HG02885 (cell line): ENCODE measurements around the gene FBXL14.
A peak's percentile ranks its signal among the peaks of the same experiment; 100 is the strongest.
"Not testable (repeated sequence)": the region's sequence is repeated elsewhere in the genome, so short reads cannot be mapped to it uniquely, and the experiment has no call there.

ENCODE experiments used
- ATAC-seq: cut with Tn5 transposase; IDR thresholded peaks from one replicate; pipeline ENCODE4 v1.9.1; 2021; ENCODE audit warnings: mild to moderate bottlenecking; ENCODE audit not compliant: unreplicated experiment, poor library complexity

FBXL14 gene

GRCh38 chr12:1575408-1576401 lies 18.7 kb downstream of the FBXL14 start:
- ATAC-seq = no peak

DNA sequence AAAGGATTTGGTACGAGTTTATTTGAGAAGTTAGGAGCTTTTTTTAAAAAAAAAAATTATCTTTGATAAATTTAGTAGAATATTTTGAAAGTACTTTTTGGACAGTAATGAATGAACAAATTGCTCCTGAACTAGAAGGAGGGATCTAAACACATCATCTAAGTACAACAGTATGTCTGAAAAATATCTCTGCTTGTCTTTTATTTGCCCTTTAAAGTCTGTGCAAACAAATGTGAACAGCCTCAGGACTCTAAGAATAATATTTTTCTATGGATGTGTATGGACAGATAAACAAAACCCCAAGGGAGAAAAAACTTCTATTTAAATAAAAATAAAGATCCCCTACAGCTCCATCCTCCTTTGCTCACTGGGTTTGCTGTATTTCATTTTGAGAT lies 19.5 kb downstream of the FBXL14 start:
- ATAC-seq = no peak

DNA sequence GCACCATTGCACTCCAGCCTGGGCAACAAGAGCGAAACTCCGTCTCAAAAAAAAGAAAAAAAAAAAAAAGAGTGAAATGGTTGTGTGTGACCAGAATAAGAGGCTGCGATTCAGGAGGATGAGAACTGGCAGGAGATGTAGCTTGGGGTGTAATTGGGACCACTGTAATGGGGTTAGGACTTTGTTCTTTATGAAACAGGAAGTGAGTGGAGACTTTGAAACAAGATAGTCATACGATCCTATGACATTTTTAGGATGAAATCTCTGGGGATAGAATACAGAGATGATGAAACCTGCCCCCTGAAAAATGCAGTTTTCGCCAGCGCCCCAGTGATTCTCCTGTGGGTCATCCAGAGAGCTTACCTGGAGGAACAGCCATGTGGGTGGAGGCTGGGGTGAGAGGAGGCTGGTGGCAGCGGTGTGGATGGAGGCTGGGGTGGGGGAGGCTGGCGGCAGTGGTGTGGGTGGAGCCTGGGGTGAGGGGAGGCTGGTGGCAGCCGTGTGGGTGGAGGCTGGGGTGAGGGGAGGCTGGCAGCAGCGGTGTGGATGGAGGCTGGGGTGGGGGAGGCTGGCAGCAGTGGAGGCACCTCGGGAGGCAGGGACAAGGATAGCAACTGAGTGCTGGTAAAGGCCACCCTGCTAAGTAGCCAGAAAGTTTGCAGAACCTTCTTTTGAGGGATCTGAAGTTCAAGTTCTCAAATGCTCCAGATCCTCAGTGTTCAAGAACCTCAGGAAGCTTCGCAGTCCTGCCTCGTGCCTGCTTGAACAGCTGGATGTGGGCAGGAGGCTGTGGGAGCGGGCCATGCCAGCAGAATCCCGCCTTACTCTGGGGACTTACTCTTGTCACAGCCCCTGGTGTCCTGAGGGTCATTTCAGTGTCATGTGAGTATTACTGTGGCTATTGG lies 20.2 kb downstream of the FBXL14 start:
- ATAC-seq = no peak

GRCh38 chr12:1572731-1573130 lies 21.6 kb downstream of the FBXL14 start:
- ATAC-seq = no peak

DNA sequence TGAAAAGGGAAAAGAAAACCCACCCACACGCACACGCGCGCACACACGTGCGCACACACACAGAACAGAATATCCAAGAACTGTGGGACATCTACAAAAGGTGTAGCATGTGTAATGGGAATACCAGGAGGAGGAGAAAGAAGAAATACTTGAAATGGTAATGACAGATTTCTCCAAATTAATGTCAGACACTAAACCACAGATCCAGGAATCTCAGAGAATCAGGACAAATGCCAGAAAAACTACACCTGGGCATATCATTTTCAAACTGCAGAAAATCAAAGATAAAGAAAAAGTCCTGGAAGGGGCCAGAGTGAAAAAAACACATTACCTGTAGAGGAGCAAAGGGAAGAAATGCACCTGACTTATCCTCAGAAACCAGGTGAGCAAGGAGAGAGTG lies 26.5 kb downstream of the FBXL14 start:
- no peak for ATAC-seq

DNA sequence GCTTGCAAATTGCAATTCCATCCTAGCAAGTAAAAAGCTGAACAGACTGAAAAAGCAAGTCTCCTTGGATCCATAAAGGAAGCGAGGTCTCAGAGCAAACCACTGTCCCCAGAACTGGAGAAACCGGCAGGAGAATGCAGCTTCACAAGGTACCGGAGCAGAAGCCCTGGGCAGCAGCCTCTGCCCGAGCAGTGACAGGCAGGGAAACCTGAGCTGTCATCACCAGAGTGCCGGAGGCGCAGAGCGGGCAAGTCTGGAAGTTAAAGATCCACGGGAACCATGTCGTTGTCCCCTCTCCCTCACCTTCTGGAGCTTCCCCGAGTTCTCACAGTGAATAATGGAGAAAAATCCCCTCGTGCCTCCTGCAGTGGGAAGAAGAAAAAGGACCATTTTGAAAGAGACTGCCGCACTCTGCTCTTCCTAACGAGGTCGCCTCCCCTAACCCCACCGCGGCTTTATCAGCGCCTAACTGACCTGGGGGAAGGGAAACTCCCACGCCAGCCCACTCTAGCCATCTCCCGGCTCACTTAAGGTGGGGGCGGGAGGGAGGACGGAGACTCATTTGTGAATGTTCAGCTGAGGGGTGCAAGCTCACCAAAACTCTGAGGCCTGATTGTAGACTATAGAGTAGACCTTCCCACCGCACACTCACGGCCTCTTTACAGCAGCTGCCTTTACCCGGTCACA lies 27.8 kb downstream of the FBXL14 start:
- no peak for ATAC-seq

DNA sequence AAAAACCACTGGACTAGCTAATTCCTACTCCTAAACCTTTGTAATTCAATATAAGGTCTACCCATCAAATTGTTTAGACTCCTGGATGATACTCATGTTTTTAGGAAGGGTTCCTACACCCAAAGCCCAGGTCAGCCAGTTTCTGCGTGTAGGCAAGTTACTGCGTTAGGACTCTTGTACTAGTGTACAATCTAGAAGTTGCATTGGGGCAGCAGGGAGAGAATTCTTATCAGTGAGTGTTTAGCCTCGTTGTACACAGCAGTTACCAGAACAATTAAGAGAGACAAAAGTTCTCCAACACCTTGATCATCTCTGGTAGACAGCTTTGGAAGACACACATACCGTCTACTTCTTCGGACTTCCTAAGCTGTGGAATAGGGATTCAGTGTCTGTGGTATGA lies 29.2 kb downstream of the FBXL14 start:
- ATAC-seq = no peak

- no peak for ATAC-seq
These were observed 30.3 kb downstream of the FBXL14 start for GRCh38 chr12:1564067-1564466.

- no peak for ATAC-seq
These were observed 31.5 kb downstream of the FBXL14 start for GRCh38 chr12:1562813-1563407.

DNA sequence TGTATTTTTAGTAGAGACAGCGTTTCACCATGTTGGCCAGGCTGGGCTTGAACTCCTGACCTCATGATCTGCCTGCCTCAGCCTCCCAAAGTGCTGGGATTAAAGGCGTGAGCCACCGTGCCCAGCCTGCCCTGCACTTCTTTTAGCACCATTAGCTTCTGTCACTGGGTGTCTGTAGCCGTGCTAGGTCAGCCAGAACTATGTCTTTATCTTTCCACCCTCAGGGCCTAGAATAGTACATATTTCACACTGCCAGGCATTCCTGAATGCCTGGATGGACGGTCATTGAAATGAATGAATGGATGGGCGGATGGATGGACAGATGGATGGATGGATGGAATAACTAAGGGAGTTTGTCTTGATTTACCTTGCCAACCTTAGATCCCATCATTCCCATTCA lies 33.7 kb downstream of the FBXL14 start:
- ATAC-seq = no peak

GRCh38 chr12:1559676-1560091 lies 34.7 kb downstream of the FBXL14 start:
- no peak for ATAC-seq

GRCh38 chr12:1558108-1558507 lies 36.3 kb downstream of the FBXL14 start:
- ATAC-seq = not testable (repeated sequence)

DNA sequence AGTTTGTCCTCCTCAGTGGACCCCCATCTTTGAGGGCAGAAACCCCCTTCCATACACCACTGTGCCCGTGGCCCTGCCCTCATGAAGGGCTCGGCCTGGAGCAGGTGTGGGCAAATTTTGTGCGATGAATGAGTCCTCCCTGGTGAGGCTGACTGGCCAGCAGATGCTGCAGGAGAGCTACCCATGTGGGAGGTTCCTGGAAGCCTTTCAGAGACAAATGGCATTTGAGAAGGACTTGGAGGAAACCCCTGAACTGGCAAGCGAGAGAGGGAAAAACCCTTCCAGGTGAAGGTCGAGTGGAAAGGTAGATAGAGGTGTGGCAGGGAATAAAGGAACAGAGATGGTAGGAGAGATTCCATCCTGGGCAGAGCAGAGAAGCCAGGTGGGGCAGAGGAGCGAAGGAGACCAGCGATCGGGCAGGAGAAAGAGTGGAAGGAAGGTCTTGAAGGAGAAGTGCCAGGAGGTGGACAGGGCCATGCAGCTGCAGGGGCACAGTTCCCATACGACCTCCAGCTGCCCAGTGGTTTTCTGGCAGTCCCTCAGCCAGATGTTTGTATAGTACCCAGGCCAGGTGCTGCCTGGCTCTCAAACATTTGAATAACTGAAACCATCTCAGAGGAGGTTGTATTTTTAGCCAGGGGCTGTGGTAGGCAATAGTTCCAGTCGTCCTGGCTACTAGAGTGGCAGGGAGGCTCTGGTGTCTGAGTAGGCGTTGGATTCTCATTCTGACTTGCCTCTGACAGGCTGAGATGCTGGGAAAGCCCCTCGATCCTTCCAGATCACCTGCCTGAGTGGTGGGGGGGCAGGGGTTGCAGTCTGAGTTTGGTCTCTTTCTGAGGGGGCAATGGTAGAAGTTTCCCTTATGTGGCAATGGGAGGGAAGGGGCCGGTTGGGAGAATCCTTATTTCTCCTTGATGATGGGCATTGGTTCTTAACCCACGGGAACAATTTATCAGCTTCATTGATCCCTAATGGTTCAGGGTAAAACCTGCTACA lies 40.1 kb downstream of the FBXL14 start:
- peak; percentile 94 for ATAC-seq

DNA sequence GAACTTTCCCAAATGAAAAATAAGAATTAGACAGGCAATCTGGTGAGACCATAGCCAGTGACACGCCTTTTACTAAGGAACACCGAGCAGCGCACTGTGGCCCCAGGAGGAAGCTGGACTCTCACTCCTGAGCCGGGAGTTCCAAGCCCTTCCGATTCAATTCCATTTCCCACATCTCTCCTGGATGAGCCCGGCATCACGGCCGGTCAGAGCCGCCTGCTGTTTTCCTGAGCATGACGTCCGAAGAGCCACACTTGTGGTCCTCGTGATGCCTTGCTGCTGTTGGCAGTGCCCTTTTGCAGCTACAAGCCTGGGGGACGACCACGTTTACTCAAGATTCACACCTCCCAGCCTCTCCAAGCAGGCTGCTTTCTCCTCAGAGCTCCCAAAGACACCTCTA lies 40.8 kb downstream of the FBXL14 start:
- ATAC-seq = no peak

GRCh38 chr12:1552911-1553491 lies 41.4 kb downstream of the FBXL14 start:
- no peak for ATAC-seq

DNA sequence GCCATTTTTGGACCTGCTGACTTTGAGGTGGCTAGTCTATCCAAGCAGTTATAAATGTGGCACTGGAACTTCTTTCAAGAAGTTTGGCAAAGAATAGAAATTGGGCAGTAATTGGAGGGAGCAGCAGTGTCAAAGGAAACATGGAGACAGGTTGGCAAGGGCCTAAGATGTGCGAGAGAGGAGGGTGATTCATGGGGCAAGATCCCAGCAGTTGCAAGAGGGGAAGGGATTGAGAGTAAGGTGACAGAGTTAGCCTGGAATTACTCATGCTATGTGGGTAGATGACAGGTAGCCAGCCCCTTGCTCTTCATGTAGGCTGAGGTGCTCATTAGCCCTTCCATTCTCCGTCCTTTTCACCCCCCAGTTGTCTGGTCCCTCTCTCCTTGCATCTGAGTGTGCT lies 42.2 kb downstream of the FBXL14 start:
- no peak for ATAC-seq

DNA sequence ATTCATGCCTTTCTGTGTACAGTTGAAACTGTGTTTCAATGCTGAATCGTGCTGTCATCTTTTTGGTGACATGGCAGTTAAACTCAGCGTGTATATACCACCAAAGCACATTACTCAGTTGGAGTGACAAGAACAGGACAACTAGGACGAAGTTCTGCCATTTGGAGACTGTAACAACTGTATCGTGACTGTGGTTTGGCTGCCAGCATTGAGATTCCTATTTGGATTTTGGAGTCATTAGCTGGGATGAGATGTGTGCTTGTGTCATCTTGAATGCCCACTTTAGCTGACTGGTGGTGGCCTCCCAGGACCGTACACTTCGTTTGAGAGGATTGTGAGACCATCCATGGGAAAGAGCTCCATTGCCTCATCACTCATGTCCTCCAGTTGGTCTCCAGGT lies 42.9 kb downstream of the FBXL14 start:
- ATAC-seq = no peak

DNA sequence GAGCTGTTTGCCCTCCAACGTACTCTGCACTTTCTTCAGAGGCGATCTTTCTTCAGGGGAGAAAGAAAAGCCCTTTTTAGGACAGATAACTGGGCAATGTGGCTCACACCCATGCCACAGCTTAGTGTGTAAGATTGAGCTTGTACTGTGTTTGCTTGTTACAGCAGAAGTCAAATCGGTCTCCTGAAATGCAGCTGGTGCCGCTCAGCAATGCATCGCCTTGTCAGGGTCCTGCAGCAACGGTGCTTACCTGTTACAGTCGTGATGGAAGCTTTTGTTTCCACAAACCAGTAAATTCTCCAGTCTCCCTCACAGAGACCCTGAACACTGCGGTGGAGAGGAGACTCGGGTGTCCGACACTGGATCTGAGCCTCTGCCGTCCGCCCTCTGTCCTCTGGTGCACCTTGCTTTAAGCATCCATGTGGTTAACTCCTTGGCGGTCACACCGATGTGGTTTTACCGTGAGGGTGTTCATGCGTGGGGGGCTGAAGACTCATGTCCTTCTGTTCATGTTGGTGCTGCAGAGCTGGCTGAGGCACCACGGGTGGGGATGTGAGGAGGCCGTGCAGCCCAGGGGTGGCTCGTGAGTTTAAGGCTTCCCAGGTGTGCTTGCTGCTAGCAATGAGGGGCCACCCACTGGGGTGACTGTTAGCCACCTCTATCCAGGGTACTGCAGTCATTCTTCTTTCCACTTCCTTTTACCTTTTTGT lies 47.3 kb downstream of the FBXL14 start:
- no peak for ATAC-seq
